ENCODE results near the gene ABL1. TPM values are rescaled to one million over a fixed set of nuclear protein-coding genes. Genes with fewer than 3 reads are reported as not detected.
"Not testable (repeated sequence)": the region's sequence is repeated elsewhere in the genome, so short reads cannot be mapped to it uniquely, and the experiment has no call there.

Gene ABL1
- total RNA-seq, 2 experiments from 2014 or later = 30.8 to 31.4 TPM

DNA sequence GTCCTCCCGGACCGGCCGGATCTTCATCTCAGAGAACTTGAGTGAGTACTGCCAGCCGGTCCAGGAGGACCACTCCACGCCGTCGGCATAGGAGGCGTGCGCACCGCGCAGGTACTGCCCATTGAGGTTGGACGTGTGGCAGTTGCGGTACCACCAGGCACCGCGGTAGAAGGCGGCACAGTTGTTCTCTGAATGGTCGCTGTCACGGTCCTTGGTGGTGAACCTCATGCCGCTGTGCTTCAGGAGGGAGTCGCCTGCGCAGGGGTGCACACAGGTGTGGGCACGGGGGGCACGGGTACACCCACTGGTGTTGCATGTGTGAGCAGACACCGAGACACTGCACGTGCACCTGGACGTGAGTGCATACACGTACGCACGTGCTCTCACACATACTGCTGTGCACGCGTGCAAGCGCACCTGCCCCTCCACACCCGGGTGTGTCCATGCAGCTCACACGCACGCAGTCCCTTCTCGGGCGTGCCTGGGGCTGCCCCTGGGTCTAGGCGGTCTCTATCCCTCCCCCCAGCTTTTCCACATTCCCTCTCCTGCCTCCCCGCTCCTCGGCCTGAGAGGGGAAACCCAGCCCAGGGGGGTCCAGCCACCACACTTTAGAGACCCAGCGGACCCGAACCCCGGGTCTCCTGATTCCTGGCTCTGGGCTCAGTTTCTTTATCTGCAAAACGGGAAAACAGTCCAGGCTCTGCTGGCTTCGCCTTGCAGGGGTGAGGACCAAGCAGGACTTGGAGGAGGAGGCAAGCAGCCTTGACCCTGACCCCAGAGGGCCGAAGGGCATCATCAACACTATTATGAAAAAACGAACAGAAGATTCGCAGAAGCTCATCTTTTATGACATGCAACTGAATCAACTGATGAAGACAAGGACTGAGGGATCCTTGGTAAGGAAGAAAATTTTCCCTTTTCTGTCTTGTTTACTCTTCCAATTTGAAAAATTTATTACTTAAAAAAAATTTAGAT is 69.3 kb downstream of the ABL1 start:
- no peak overlapping the region for H3K27ac Mint-ChIP-seq

DNA sequence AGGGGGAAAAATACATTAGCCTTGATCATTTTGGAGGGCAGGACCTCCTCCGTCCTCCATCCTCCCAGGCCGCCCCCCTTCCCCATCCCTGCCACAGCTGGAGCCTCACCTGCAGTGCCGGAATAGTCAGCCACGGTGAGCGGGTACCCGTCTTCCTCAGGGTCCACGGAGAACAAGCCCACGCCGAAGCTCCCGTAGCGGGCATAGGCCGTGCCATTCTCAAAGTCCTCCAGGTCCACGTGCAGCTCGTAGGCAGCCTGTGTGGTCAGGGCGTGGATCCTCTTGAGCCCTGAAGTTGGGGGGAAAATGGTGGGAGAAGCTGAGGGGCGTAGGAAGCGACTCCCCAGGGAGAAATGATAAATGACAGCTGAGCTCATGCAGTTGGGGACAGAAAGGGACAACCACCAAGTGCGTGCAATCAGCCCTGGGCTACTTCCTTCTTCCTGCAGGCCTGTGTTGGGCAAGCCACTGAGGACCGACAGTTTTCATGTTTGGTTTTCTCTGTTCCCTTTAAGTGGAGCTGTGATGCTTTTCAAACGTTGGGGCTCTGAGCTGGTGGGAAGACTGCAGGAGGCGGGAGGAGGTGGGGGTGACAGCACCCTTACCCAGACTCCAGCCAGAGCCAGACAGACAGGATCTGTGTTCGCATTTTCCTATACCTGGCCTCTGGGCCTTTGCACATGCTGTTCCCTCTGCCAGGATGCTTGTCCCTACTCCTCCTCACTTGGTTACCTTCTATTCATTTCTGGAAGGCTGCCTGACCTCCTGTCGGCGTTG is 70.3 kb downstream of the ABL1 start:
- no peaks in the 10 kb centered on the region for H3K36me3 Mint-ChIP-seq (ENCODE audit: low read depth)
- no peak for DNase-seq
- H3K27me3 Mint-ChIP-seq = no peaks in the 10 kb centered on the region
- no peaks in the 10 kb centered on the region for H3K9me3 Mint-ChIP-seq
- ChIA-PET POLR2A (no interaction called here), CTCF (interaction anchor here (0.6 kb wide), 1 partner anchor 142 kb away, joined by 4 read pairs; no protein-coding TSS in a partner anchor)
- no peak overlapping the region for H3K4me3 Mint-ChIP-seq
- no peak overlapping the region for H3K27ac Mint-ChIP-seq
- no peaks in the 10 kb centered on the region for H3K4me1 Mint-ChIP-seq

More for the DNA sequence above, 69.3 kb downstream of the ABL1 start:
- H3K4me3 Mint-ChIP-seq = no peak overlapping the region
- ChIA-PET POLR2A (no interaction called here), CTCF (no interaction called here)
- DNase-seq = no peak
- no peaks in the 10 kb centered on the region for H3K36me3 Mint-ChIP-seq (ENCODE audit: low read depth)
- no peaks in the 10 kb centered on the region for H3K9me3 Mint-ChIP-seq
- H3K4me1 Mint-ChIP-seq = no peaks in the 10 kb centered on the region
- H3K27me3 Mint-ChIP-seq = no peaks in the 10 kb centered on the region

GRCh38 chr9:130905902-130906734 is 71.1 kb downstream of the ABL1 start:
- Mint-ChIP-seq H3K9me3 (no peaks in the 10 kb centered on the region), H3K36me3 (ENCODE audit: low read depth) (no peaks in the 10 kb centered on the region), H3K4me1 (no peaks in the 10 kb centered on the region), H3K4me3 (no peak overlapping the region), H3K27me3 (no peaks in the 10 kb centered on the region), H3K27ac (no peak overlapping the region)
- CTCF ChIA-PET = interaction anchor here (0.6 kb wide), 1 partner anchor 141 kb away, joined by 4 read pairs; no protein-coding TSS in a partner anchor
- POLR2A ChIA-PET = no interaction called here
- DNase-seq = no peak

DNA sequence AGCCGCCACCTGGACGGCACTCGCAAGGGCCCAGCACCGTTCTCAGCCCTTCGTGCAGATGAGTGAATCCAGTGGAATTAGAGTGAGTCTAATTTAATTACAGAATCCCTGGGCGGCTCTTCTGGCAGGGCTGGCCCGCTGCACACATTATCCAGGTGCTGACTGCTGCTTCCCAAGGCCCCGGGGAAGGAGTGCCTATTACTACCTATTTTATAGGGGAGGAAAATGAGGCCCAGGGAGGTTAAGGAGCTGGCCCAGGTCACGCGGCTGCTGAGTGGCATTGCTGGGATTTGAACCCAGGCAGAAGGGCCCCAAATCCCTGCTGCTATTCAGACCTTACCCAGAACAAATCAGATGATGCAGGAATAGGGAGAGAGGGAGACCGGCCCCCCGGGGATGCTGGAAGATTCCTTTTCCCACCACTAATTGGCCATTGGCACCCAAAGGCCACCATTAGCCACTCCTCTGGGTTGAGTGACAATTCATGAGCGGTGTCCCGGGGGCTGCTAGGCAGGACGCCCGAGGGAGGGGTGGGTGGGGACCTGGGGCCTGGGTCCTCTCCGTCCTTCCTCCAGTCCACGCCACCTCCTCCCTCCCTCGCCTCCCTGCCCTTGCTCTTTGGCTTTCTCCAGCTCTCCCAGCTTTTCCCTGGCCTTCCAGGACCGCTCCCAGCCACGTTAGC is 71.8 kb downstream of the ABL1 start:
- H3K27me3 Mint-ChIP-seq = no peaks in the 10 kb centered on the region
- ChIA-PET CTCF (interaction anchor here (0.7 kb wide), 1 partner anchor 661 kb away, joined by 4 read pairs; no protein-coding TSS in a partner anchor), POLR2A (no interaction called here)
- H3K27ac Mint-ChIP-seq = no peak overlapping the region
- no peaks in the 10 kb centered on the region for H3K4me1 Mint-ChIP-seq
- no peaks in the 10 kb centered on the region for H3K9me3 Mint-ChIP-seq
- H3K4me3 Mint-ChIP-seq = no peak overlapping the region
- no peak for DNase-seq
- H3K36me3 Mint-ChIP-seq (ENCODE audit: low read depth) = no peaks in the 10 kb centered on the region

- Mint-ChIP-seq H3K4me1 (no peaks in the 10 kb centered on the region), H3K9me3 (no peaks in the 10 kb centered on the region), H3K27ac (no peak overlapping the region), H3K36me3 (ENCODE audit: low read depth) (no peaks in the 10 kb centered on the region), H3K27me3 (no peaks in the 10 kb centered on the region), H3K4me3 (no peak overlapping the region)
- no peak for DNase-seq
- POLR2A ChIA-PET = no interaction called here
- CTCF ChIA-PET = no interaction called here
Measured at GRCh38 chr9:130908146-130908877, 73.3 kb downstream of the ABL1 start.

- Mint-ChIP-seq H3K27ac (no peak overlapping the region), H3K27me3 (no peaks in the 10 kb centered on the region), H3K9me3 (no peaks in the 10 kb centered on the region), H3K4me3 (no peak overlapping the region), H3K4me1 (no peaks in the 10 kb centered on the region), H3K36me3 (ENCODE audit: low read depth) (no peaks in the 10 kb centered on the region)
- ChIA-PET CTCF (no interaction called here), POLR2A (no interaction called here)
- no peak for DNase-seq
Measured at GRCh38 chr9:130908878-130909355, 73.9 kb downstream of the ABL1 start.

DNA sequence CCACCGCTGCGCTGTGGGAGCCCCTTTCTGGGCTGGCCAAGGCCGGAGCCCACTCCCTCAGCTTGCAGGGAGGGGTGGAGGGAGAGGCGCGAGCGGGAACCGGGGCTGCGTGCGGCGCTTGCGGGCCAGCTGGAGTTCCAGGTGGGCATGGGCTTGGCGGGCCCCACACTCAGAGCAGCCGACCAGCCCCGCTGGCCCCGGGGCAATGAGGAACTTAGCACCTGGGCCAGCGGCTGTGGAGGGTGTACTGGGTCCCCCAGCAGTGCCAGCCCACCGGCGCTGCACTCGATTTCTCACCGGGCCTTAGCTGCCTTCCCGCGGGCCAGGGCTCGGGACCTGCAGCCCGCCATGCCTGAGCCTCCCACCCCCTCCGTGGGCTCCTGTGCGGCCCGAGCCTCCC is 75.0 kb downstream of the ABL1 start:
- H3K4me3 Mint-ChIP-seq; H3K9me3 Mint-ChIP-seq; H3K4me1 Mint-ChIP-seq; H3K36me3 Mint-ChIP-seq (ENCODE audit: low read depth); POLR2A ChIA-PET; H3K27ac Mint-ChIP-seq; DNase-seq; H3K27me3 Mint-ChIP-seq: not testable (repeated sequence)
- CTCF ChIA-PET = interaction anchor here (0.6 kb wide), 1 partner anchor 131 kb away, joined by 4 read pairs; no protein-coding TSS in a partner anchor

DNA sequence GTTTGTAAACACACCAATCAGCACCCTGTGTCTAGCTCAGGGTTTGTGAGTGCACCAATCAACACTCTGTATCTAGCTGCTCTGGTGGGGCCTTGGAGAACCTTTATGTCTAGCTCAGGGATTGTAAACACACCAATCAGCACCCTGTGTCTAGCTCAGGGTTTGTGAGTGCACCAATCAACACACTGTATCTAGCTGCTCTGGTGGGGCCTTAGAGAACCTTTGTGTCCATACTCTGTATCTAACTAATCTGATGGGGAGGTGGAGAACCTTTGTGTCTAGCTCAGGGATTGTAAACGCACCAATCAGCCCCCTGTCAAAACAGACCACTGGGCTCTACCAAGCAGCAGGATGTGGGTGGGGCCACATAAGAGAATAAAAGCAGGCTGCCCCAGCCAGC is 75.6 kb downstream of the ABL1 start:
- POLR2A ChIA-PET; H3K27me3 Mint-ChIP-seq; H3K4me1 Mint-ChIP-seq; H3K4me3 Mint-ChIP-seq; H3K27ac Mint-ChIP-seq; CTCF ChIA-PET; H3K36me3 Mint-ChIP-seq (ENCODE audit: low read depth); DNase-seq; H3K9me3 Mint-ChIP-seq: not testable (repeated sequence)

DNA sequence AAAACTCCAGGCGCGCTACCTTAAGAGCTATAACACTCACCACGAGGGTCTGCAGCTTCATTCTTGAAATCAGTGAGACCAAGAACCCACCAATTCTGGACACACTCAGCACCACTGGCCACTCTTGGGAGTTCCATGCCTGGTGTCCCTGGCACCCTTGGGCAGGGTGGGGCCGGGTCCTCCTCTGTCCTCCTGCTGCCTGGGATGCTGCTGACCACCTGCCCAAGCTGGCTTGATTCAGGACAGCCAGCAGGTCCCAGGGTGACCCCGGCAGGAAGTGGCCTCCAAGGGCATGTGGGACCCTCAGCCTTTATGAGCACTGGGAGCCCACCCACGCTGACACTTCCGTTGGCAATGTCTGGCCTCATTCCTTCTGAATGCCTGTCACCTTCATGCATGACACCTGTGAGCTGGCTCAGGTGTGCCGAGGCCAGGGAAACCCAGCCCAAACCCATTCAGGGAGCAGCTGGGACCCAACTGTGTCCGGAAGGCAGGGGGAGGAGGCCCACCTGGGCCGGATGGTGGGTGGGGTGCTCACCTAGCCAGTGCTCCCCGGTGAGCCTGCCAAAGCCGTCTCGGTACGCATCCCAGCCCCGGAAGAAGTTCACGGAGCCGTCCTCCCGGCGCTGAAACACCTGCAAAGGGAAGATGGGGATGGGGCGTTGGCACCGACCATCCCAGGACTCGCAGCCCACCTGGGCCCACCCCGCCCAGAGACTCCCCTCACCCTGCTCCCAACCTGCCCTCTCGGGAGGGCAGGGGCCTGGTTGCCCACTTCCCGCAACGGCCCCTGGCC is 76.4 kb downstream of the ABL1 start:
- ChIA-PET CTCF (no interaction called here), POLR2A (no interaction called here)
- no peak overlapping the region for H3K4me3 Mint-ChIP-seq
- H3K27me3 Mint-ChIP-seq = no peaks in the 10 kb centered on the region
- H3K36me3 Mint-ChIP-seq (ENCODE audit: low read depth) = no peaks in the 10 kb centered on the region
- no peaks in the 10 kb centered on the region for H3K9me3 Mint-ChIP-seq
- H3K27ac Mint-ChIP-seq = no peak overlapping the region
- no peaks in the 10 kb centered on the region for H3K4me1 Mint-ChIP-seq
- no peak for DNase-seq

GRCh38 chr9:130912932-130913598 is 78.0 kb downstream of the ABL1 start:
- Mint-ChIP-seq H3K27me3 (no peaks in the 10 kb centered on the region), H3K27ac (no peak overlapping the region), H3K4me3 (no peak overlapping the region), H3K36me3 (ENCODE audit: low read depth) (no peaks in the 10 kb centered on the region), H3K9me3 (no peaks in the 10 kb centered on the region), H3K4me1 (no peaks in the 10 kb centered on the region)
- ChIA-PET POLR2A (no interaction called here), CTCF (interaction anchor here (0.6 kb wide), 1 partner anchor 46 kb away, joined by 3 read pairs; no protein-coding TSS in a partner anchor)
- DNase-seq = no peak

All from activated CD4-positive, alpha-beta memory T cell treated with anti-CD3 and anti-CD28 coated beads, Interleukin-2, amount 10 ng/mL, durations not matched to agents 7 days and 5 days (primary cell).